22Rv1 (cell line): ENCODE measurements around the gene PLEKHM3.

Experiments
- ZFX ChIP-seq: fragments of 450-650 bp; IDR thresholded peaks from 2 replicates; pipeline ENCODE4 v1.6.1; 2017; ENCODE audit warnings: antibody characterized with exemption, borderline replicate concordance
- TF ChIP-seq, protein P1 (sequence below): fragments of 450-650 bp; IDR thresholded peaks from 2 replicates; pipeline ENCODE4 v1.5.1; 2017; ENCODE audit warnings: mild to moderate bottlenecking

DNA sequence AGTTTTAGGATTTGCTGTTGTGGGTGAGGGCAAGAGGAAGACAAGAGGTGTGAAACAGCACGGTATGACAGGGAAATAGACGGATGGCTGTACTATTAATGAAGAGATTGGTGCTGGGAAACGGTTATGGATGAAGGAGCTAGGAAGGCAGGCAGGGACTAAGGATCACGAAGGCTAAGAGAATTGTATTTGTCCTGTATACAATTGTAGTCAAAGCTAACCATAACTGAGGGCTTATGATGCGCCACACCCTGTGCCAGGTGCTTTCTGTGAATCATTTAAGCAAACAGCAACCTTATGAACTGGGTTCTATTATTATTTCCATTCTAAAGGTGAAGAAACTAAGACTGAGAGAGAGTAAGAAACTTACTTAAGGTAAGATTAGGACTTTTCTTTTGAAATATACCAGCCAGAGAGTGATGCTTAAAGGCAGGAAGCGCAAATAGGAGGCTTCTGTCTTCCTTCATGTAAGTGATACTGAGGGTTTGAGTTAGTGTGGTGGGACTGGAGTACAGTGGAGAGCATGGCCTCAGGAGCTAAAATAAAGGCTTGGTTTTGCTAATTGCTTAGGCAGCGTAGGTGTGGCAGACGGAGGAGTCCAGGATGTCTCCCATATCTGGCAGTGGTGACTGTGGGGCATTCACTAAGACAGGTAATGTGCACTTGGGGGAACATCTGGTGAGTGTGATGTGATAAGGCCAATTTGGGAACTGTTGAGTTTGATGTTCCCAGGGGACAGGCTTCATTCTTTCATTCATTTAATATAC is 85.8 kb downstream of the PLEKHM3 start:
- TF ChIP-seq, protein P1, sequence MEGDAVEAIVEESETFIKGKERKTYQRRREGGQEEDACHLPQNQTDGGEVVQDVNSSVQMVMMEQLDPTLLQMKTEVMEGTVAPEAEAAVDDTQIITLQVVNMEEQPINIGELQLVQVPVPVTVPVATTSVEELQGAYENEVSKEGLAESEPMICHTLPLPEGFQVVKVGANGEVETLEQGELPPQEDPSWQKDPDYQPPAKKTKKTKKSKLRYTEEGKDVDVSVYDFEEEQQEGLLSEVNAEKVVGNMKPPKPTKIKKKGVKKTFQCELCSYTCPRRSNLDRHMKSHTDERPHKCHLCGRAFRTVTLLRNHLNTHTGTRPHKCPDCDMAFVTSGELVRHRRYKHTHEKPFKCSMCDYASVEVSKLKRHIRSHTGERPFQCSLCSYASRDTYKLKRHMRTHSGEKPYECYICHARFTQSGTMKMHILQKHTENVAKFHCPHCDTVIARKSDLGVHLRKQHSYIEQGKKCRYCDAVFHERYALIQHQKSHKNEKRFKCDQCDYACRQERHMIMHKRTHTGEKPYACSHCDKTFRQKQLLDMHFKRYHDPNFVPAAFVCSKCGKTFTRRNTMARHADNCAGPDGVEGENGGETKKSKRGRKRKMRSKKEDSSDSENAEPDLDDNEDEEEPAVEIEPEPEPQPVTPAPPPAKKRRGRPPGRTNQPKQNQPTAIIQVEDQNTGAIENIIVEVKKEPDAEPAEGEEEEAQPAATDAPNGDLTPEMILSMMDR = no peak
- no peak for TF ChIP-seq ZFX
